HEK293 (cell line): ENCODE results near the gene SMTNL1.

Source experiments
- CTCF ChIA-PET: fragments of 350-600 bp; formaldehyde crosslinking; extraction: SDS; loops from one replicate; lab custom pipeline; 2021; ENCODE audit warnings: antibody characterized with exemption; lab: Yijun Ruan, JAX
- POLR2A ChIA-PET: fragments of 300-600 bp; formaldehyde crosslinking; extraction: SDS; loops from one replicate; lab custom pipeline; 2020; ENCODE audit warnings: antibody characterized with exemption, inconsistent platforms; lab: Yijun Ruan, JAX
- H3K27ac ChIP-seq: fragments of 200-500 bp; sonication (Bioruptor generic); 2 replicates; pipeline ENCODE4 v1.5.1; 2014; ENCODE audit warnings: low read depth, low read length, control low read depth, inconsistent platforms; ENCODE audit errors: extremely low read depth
- H3K36me3 ChIP-seq, 2 experiments: fragments of 200-500 bp in 1 of 2; sonication (Bioruptor generic) in 1 of 2; 1 replicate in 1 of 2; 2 replicates in 1 of 2; pipeline ENCODE4 v1.5.1; 2014 to 2017; ENCODE audit warnings: inconsistent platforms in 2 of 2, low read length in 2 of 2; ENCODE audit not compliant: control insufficient read depth in 2 of 2, insufficient read depth in 1 of 2
- H3K4me1 ChIP-seq: fragments of 200-500 bp; sonication (Bioruptor generic); 2 replicates; pipeline ENCODE4 v1.5.1; 2014; ENCODE audit warnings: mild to moderate bottlenecking, low read length, inconsistent platforms; ENCODE audit not compliant: control insufficient read depth, insufficient read depth
- H3K4me3 ChIP-seq: 2 replicates; pipeline ENCODE4 v1.5.1; 2011; ENCODE audit warnings: low read depth, mild to moderate bottlenecking, control low read depth, low read length, moderate library complexity
- H3K9me3 ChIP-seq: fragments of 200-500 bp; sonication (Bioruptor generic); 2 replicates; pipeline ENCODE4 v1.5.1; 2014; ENCODE audit warnings: low read depth, low read length, inconsistent platforms; ENCODE audit not compliant: control insufficient read depth, insufficient read depth
- HOXA7 ChIP-seq: sonication (generic); formaldehyde crosslinking; IDR thresholded peaks from 2 replicates; pipeline ENCODE4 v1.8.1; 2022; ENCODE audit warnings: missing genetic modification reagents, borderline replicate concordance
- HOXC10 ChIP-seq: sonication (generic); formaldehyde crosslinking; IDR thresholded peaks from 2 replicates; pipeline ENCODE4 v1.8.1; 2023; ENCODE audit warnings: mild to moderate bottlenecking, missing genetic modification reagents
- KLF7 ChIP-seq: fragments of 450-650 bp; formaldehyde crosslinking; IDR thresholded peaks from 2 replicates; pipeline ENCODE4 v1.5.1; 2016; ENCODE audit warnings: missing biosample characterization, missing genetic modification characterization, borderline replicate concordance
- OVOL3 ChIP-seq: fragments of 450-650 bp; formaldehyde crosslinking; IDR thresholded peaks from 2 replicates; pipeline ENCODE4 v1.5.1; 2016; ENCODE audit warnings: missing biosample characterization, missing genetic modification characterization
- SALL2 ChIP-seq: fragments of 450-650 bp; formaldehyde crosslinking; IDR thresholded peaks from 2 replicates; pipeline ENCODE4 v1.5.0; 2017; ENCODE audit warnings: missing biosample characterization, mild to moderate bottlenecking, missing genetic modification characterization, borderline replicate concordance
- ZFP41 ChIP-seq: fragments of 450-650 bp; formaldehyde crosslinking; IDR thresholded peaks from 2 replicates; pipeline ENCODE4 v1.5.1; 2016; ENCODE audit warnings: missing biosample characterization, missing genetic modification characterization, borderline replicate concordance
- ZNF112 ChIP-seq: fragments of 450-650 bp; formaldehyde crosslinking; IDR thresholded peaks from 2 replicates; pipeline ENCODE4 v1.5.0; 2017; ENCODE audit warnings: missing biosample characterization, missing genetic modification characterization
- ZNF114 ChIP-seq: fragments of 450-650 bp; formaldehyde crosslinking; IDR thresholded peaks from 2 replicates; pipeline ENCODE4 v1.5.0; 2017; ENCODE audit warnings: missing biosample characterization, missing genetic modification characterization
- ZNF121 ChIP-seq: fragments of 450-650 bp; formaldehyde crosslinking; IDR thresholded peaks from 2 replicates; pipeline ENCODE4 v1.5.1; 2016; ENCODE audit warnings: missing biosample characterization, missing genetic modification characterization
- ZNF132 ChIP-seq: fragments of 450-650 bp; formaldehyde crosslinking; IDR thresholded peaks from 2 replicates; pipeline ENCODE4 v1.5.1; 2017; ENCODE audit warnings: missing biosample characterization, missing genetic modification characterization, borderline replicate concordance
- ZNF146 ChIP-seq: fragments of 450-650 bp; formaldehyde crosslinking; IDR thresholded peaks from 2 replicates; pipeline ENCODE4 v1.5.1; 2016; ENCODE audit warnings: missing biosample characterization, missing genetic modification characterization
- ZNF23 ChIP-seq: fragments of 450-650 bp; formaldehyde crosslinking; IDR thresholded peaks from 2 replicates; pipeline ENCODE4 v1.5.1; 2016; ENCODE audit warnings: missing biosample characterization, missing genetic modification characterization, borderline replicate concordance
- ZNF239 ChIP-seq: fragments of 450-650 bp; formaldehyde crosslinking; IDR thresholded peaks from 2 replicates; pipeline ENCODE4 v1.5.1; 2016; ENCODE audit warnings: missing biosample characterization, missing genetic modification characterization
- ZNF24 ChIP-seq: fragments of 450-650 bp; formaldehyde crosslinking; IDR thresholded peaks from 2 replicates; pipeline ENCODE4 v1.5.1; 2016; ENCODE audit warnings: missing biosample characterization, missing genetic modification characterization
- ZNF391 ChIP-seq: fragments of 450-650 bp; formaldehyde crosslinking; IDR thresholded peaks from 2 replicates; pipeline ENCODE4 v1.5.1; 2016; ENCODE audit warnings: low read depth, missing biosample characterization, missing genetic modification characterization, borderline replicate concordance
- ZNF433 ChIP-seq: fragments of 450-650 bp; formaldehyde crosslinking; IDR thresholded peaks from 2 replicates; pipeline ENCODE4 v1.5.1; 2016; ENCODE audit warnings: missing biosample characterization, missing genetic modification characterization, low read depth
- ZNF518A ChIP-seq: fragments of 450-650 bp; formaldehyde crosslinking; conservative IDR thresholded peaks from 2 replicates; pipeline ENCODE4 v1.5.1; 2016; ENCODE audit warnings: low read depth, missing biosample characterization, missing genetic modification characterization
- ZNF521 ChIP-seq: fragments of 450-650 bp; formaldehyde crosslinking; IDR thresholded peaks from 2 replicates; pipeline ENCODE4 v1.5.1; 2017; ENCODE audit warnings: missing biosample characterization, mild to moderate bottlenecking, missing genetic modification characterization
- ZNF560 ChIP-seq: fragments of 450-650 bp; formaldehyde crosslinking; IDR thresholded peaks from 2 replicates; pipeline ENCODE4 v1.5.1; 2017; ENCODE audit warnings: missing biosample characterization, missing genetic modification characterization, borderline replicate concordance
- ZNF76 ChIP-seq: fragments of 450-650 bp; formaldehyde crosslinking; IDR thresholded peaks from 2 replicates; pipeline ENCODE4; 2016; ENCODE audit warnings: low read depth, missing biosample characterization, missing genetic modification characterization, borderline replicate concordance
- ZNF768 ChIP-seq: fragments of 450-650 bp; formaldehyde crosslinking; IDR thresholded peaks from 2 replicates; pipeline ENCODE4 v1.5.1; 2018; ENCODE audit warnings: missing biosample characterization, mild to moderate bottlenecking, missing genetic modification characterization
- ZNF777 ChIP-seq: fragments of 450-650 bp; formaldehyde crosslinking; IDR thresholded peaks from 2 replicates; pipeline ENCODE4 v1.5.1; 2017; ENCODE audit warnings: missing biosample characterization, missing genetic modification characterization, borderline replicate concordance
- TF ChIP-seq, protein P1 (sequence below): fragments of 450-650 bp; formaldehyde crosslinking; IDR thresholded peaks from 2 replicates; pipeline ENCODE4 v1.5.1; 2017; ENCODE audit warnings: missing biosample characterization, missing genetic modification characterization

The SMTNL1 gene

DNA sequence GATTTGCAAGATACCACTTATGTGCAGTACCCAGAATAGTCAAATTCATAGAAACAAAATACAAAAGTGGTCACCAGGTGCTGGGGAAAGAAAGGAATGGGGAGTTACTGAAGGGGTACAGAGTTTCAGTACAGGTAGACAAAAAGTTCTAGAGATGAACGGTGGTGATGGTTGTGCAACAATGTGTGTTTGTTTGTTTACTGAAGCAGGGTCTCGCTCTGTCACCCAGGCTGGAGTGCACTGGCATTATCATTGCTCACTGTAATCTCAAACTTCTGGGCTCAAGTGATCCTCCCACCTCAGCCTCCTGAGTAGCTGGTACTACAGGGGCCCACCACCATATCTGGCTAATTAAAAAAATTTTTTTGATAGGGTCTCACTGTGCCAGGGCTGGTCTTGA is 18.0 kb downstream of the SMTNL1 start:
- H3K4me3 ChIP-seq = no peak overlapping the region
- no peaks in the 10 kb centered on the region for H3K9me3 ChIP-seq
- H3K4me1 ChIP-seq = no peaks in the 10 kb centered on the region
- POLR2A ChIA-PET = no interaction called here
- no peak overlapping the region for H3K27ac ChIP-seq
- H3K36me3 ChIP-seq = peaks cover 0 to 55% of the 10 kb centered on the region in 2 experiments; a peak in 2 of 3 replicates
- CTCF ChIA-PET = interaction anchor here (0.6 to 1.3 kb wide), 5 partner anchors 9 to 172 kb away, joined by 3 to 7 read pairs (median 4); no protein-coding TSS in a partner anchor
- TF ChIP-seq ZNF239 (tag by site-specific recombination) = no peak

DNA sequence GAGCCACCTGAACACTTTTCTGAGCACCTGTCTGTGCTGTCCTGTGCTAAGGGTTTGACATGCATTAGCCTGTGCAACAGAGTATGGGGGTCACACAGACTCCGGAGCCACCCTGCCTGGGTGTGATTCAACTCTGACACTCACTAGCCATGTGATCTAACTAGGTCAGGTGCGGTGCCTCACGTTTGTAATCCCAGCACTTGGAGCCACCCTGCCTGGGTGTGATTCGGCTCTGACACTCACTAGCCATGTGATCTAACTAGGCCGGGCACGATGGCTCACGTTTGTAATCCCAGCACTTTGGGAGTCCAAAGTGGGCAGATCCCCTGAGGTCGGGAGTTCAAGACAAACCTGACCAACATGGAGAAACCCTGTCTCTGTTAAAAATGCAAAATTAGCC is 18.6 kb downstream of the SMTNL1 start:
- no peak for TF ChIP-seq ZNF777
- TF ChIP-seq ZNF146 = no peak
- no peak for TF ChIP-seq HOXC10
- no peak for TF ChIP-seq ZNF391
- TF ChIP-seq KLF7 = no peak
- no peak for TF ChIP-seq ZNF518A
- H3K4me3 ChIP-seq = no peak overlapping the region
- no peak overlapping the region for H3K27ac ChIP-seq
- peaks cover 0 to 54% of the 10 kb centered on the region in 2 experiments; a peak in 2 of 3 replicates for H3K36me3 ChIP-seq
- POLR2A ChIA-PET = no interaction called here
- CTCF ChIA-PET = interaction anchor here (0.9 kb wide), 1 partner anchor 12 kb away, joined by 7 read pairs; no protein-coding TSS in a partner anchor
- no peaks in the 10 kb centered on the region for H3K4me1 ChIP-seq
- no peaks in the 10 kb centered on the region for H3K9me3 ChIP-seq

DNA sequence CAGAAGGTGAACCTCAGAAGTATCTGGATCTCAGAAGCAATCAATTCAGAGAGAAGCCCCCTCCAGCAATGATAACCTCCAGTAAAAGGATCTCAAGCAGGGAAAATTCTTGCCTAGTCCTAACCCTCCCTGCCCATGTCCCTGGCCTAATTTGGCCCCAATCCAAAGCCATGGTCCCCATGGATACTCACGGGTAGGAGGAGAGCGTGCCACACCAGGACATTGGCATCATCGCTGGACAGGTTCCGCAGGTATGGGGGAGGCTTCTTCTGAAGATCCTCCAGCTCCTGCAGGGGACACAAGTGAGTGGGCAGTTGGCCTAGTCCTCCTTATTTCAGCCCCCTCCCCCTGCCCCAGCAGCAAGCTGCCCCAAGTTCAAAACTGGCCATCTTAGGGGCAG is 22.8 kb downstream of the SMTNL1 start:
- POLR2A ChIA-PET = no interaction called here
- Histone ChIP-seq H3K9me3 (no peaks in the 10 kb centered on the region), H3K27ac (no peak overlapping the region), H3K36me3 (peaks cover 0 to 18% of the 10 kb centered on the region in 2 experiments; a peak in 2 of 3 replicates)
- TF ChIP-seq ZNF768 (tag by site-specific recombination) (no peak), ZNF112 (tag by site-specific recombination) (no peak), ZFP41 (tag by site-specific recombination) (no peak), SALL2 (tag by site-specific recombination) (no peak), HOXA7 (CRISPR knock-in tag) (no peak), ZNF521 (no peak), ZNF114 (tag by site-specific recombination) (no peak), ZNF560 (no peak), ZNF132 (tag by site-specific recombination) (no peak), ZNF121 (tag by site-specific recombination) (no peak), ZNF24 (no peak), ZNF76 (no peak), ZNF433 (tag by site-specific recombination) (no peak), OVOL3 (tag by site-specific recombination) (no peak), ZNF23 (tag by site-specific recombination) (no peak)
- TF ChIP-seq, protein P1, sequence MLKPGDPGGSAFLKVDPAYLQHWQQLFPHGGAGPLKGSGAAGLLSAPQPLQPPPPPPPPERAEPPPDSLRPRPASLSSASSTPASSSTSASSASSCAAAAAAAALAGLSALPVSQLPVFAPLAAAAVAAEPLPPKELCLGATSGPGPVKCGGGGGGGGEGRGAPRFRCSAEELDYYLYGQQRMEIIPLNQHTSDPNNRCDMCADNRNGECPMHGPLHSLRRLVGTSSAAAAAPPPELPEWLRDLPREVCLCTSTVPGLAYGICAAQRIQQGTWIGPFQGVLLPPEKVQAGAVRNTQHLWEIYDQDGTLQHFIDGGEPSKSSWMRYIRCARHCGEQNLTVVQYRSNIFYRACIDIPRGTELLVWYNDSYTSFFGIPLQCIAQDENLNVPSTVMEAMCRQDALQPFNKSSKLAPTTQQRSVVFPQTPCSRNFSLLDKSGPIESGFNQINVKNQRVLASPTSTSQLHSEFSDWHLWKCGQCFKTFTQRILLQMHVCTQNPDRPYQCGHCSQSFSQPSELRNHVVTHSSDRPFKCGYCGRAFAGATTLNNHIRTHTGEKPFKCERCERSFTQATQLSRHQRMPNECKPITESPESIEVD (tag by site-specific recombination) = no peak
- TF ChIP-seq, all 188 proteins: peak for 0
- Histone ChIP-seq H3K4me3 (no peak overlapping the region), H3K4me1 (no peaks in the 10 kb centered on the region)
- CTCF ChIA-PET = interaction anchor here (0.6 to 1.2 kb wide), 4 partner anchors 12 to 550 kb away, joined by 3 to 6 read pairs (median 4); no protein-coding TSS in a partner anchor
